DMS153 treated with DMSO at 0.1 percent for 48 hours (cell line): ENCODE results near the gene CTNNBIP1.

Experiments
- DNase-seq: peaks from one replicate; lab custom pipeline; 2025; ENCODE audit not compliant: unreplicated experiment; lab: John Stamatoyannopoulos, UW

The CTNNBIP1 gene

GRCh38 chr1:9838946-9839345 is 71.1 kb downstream of the CTNNBIP1 start:
- no peak for DNase-seq

GRCh38 chr1:9836632-9836960 is 73.5 kb downstream of the CTNNBIP1 start:
- peak; percentile 54 for DNase-seq

GRCh38 chr1:9835758-9836631 is 74.1 kb downstream of the CTNNBIP1 start:
- DNase-seq: peak; percentile 45

- no peak for DNase-seq
Observed at GRCh38 chr1:9835404-9835757, 74.7 kb downstream of the CTNNBIP1 start.

- DNase-seq: no peak
Observed at GRCh38 chr1:9833632-9834031, 76.4 kb downstream of the CTNNBIP1 start.

GRCh38 chr1:9827558-9828185 is 82.4 kb downstream of the CTNNBIP1 start:
- DNase-seq: peak; percentile 38

- DNase-seq: no peak
Observed at GRCh38 chr1:9826616-9827015, 83.5 kb downstream of the CTNNBIP1 start.

GRCh38 chr1:9826087-9826486 is 84.0 kb downstream of the CTNNBIP1 start:
- no peak for DNase-seq

- DNase-seq: peak; percentile 68
Observed at GRCh38 chr1:9825093-9826074, 84.7 kb downstream of the CTNNBIP1 start.

GRCh38 chr1:9824702-9825089 is 85.4 kb downstream of the CTNNBIP1 start:
- no peak for DNase-seq

GRCh38 chr1:9823943-9824701 is 85.9 kb downstream of the CTNNBIP1 start, which contains the start of gene CLSTN1:
Gene CLSTN1 (minus strand): TSS chr1:9823965. CDS start chr1:9823733, 232 bp downstream.
- DNase-seq: peak; percentile 78

GRCh38 chr1:9823693-9823942 is 86.5 kb downstream of the CTNNBIP1 start:
- DNase-seq: no peak

- DNase-seq: no peak
Observed at GRCh38 chr1:9822897-9823692, 87.0 kb downstream of the CTNNBIP1 start.

- DNase-seq: no peak
Observed at GRCh38 chr1:9822490-9822889, 87.6 kb downstream of the CTNNBIP1 start.

- no peak for DNase-seq
Observed at GRCh38 chr1:9821710-9822109, 88.4 kb downstream of the CTNNBIP1 start.

- no peak for DNase-seq
Observed at GRCh38 chr1:9820521-9820920, 89.5 kb downstream of the CTNNBIP1 start.

- DNase-seq: no peak
Observed at GRCh38 chr1:9817734-9818133, 92.3 kb downstream of the CTNNBIP1 start.

- no peak for DNase-seq
Observed at GRCh38 chr1:9816199-9816598, 93.9 kb downstream of the CTNNBIP1 start.

- no peak for DNase-seq
Observed at GRCh38 chr1:9815150-9815549, 94.9 kb downstream of the CTNNBIP1 start.

- DNase-seq: no peak
Observed at GRCh38 chr1:9814619-9815018, 95.5 kb downstream of the CTNNBIP1 start.
